Pancreas (tissue), 10 donors: Measurements from ENCODE around the gene SLC13A5. TPM values are rescaled to one million over a fixed set of nuclear protein-coding genes. Genes with fewer than 3 reads are reported as not detected.

ENCODE experiments used
- ATAC-seq, 4 donors: fragments of 200-7000 bp; cut with Tn5 transposase; one replicate each; pipeline versions ENCODE4 v1.8.0 to v1.9.1; 2020; ENCODE audit warnings: mild to moderate bottlenecking in 4 of 4, moderate library complexity in 4 of 4
- DNase-seq, 6 donors: peaks; one replicate each; pipeline ENCODE4 v3.0.0-alpha.2; 2020
- FAIRE-seq: peaks from 2 replicates; lab custom pipeline; 2012; peaks lifted over from hg19 to GRCh38; lab: Jason Lieb, UNC
- H3K27ac ChIP-seq, 4 donors: fragments of 200-600 bp; sonication (generic); 1 replicate in 3 of 4; 2 replicates in 1 of 4; pipeline versions ENCODE4 v1.5.0 to v1.8.0; 2020
- H3K27me3 ChIP-seq, 4 donors: fragments of 200-600 bp; one replicate each; pipeline ENCODE4 v1.8.0; 2021
- H3K36me3 ChIP-seq, 3 donors: fragments of 200-600 bp; sonication (generic) in 1 of 3; one replicate each; pipeline versions ENCODE4 v1.5.0 to v1.8.0; 2020 to 2021
- H3K4me1 ChIP-seq, 3 donors: fragments of 200-600 bp; one replicate each; pipeline ENCODE4 v1.8.0; 2021
- H3K4me3 ChIP-seq, 4 donors: fragments of 200-600 bp; sonication (generic) in 2 of 4; one replicate each; pipeline versions ENCODE4 v1.5.0 to v1.8.0; 2020 to 2021
- H3K9me3 ChIP-seq, 4 donors: fragments of 200-600 bp; one replicate each; pipeline ENCODE4 v1.8.0; 2021
- CTCF ChIP-seq, 4 donors: fragments of 200-600 bp; sonication (generic) in 3 of 4; IDR thresholded peaks; one replicate each; pipeline versions ENCODE4 v1.5.0 to v1.8.0; 2021; ENCODE audit warnings: antibody characterized with exemption in 4 of 4
- WGBS, 2 donors: extraction: QIAGEN DNeasy Blood & Tissue Kit; methylation state at CpG; one replicate each; pipeline ENCODE4 v1.1.7; 2013; 5-methylcytosine and 5-hydroxymethylcytosine counted together
- intact Hi-C, 3 donors: fragments of 100-400 bp; cut with DNase I; formaldehyde crosslinking; loops; one replicate each; pipeline versions ENCODE4 v1.11.1 to v1.14.2; 2022
- polyA plus RNA-seq, 2 donors: library from polyadenylated mRNA; stranded (reverse); fragments of 200-250 nt; gene quantifications; one replicate each; pipeline ENCODE4 v1.2.3, GENCODE V29; 2013
- total RNA-seq, 6 donors: library from RNA; stranded (reverse); fragmentation: NEBNext Ultra II Directional in 4 of 6; extraction: Animal tissue kit (Norgen Biotek cat#: 25700) in 4 of 6; gene quantifications; one replicate each; pipeline versions ENCODE4 v1.2.1 to v1.2.4, GENCODE V29; 2021 to 2023
- donor health status: healthy with polysubstance abuse.
- donor health status: DM: no; HTN: no; CAD: no; lungs with moderate emphysema.
- donor health status: DM: no; HTN: no; CAD: no.
- donor health status: control.
- donor health status: control.
- donor health status: Bipolar disorder and iron deficiency.
- donor health status: DM: yes; HTN: yes; CAD: no.
- donor health status: DM: no; HTN: no; CAD: no.
- donor health status: DM: no; HTN: no; CAD: no.
- donor health status: DM: yes; HTN: yes; CAD: no.

The SLC13A5 gene
- total and polyA plus RNA-seq, 8 donors, result 0.15 to 0.47 (median 0.25) TPM; not detected in 4

GRCh38 chr17:6691546-6691945 is 21.6 kb downstream of the SLC13A5 start:
- DNase-seq (no peak), FAIRE-seq (no peak), ATAC-seq (no peak)
- Histone ChIP-seq H3K36me3 (no peaks in the 10 kb centered on the region), H3K27me3 (no peaks in the 10 kb centered on the region), H3K4me3 (no peak overlapping the region), H3K4me1 (no peaks in the 10 kb centered on the region), H3K9me3 (no peaks in the 10 kb centered on the region), H3K27ac (no peak overlapping the region)
- 56 to 67% methylated on average over 3 of the region's 3 CpGs for WGBS, 2 donors
- intact Hi-C loops, result no loop called here
- TF ChIP-seq CTCF (IDR thresholded peaks at IDR 0.05), result no peak

DNA sequence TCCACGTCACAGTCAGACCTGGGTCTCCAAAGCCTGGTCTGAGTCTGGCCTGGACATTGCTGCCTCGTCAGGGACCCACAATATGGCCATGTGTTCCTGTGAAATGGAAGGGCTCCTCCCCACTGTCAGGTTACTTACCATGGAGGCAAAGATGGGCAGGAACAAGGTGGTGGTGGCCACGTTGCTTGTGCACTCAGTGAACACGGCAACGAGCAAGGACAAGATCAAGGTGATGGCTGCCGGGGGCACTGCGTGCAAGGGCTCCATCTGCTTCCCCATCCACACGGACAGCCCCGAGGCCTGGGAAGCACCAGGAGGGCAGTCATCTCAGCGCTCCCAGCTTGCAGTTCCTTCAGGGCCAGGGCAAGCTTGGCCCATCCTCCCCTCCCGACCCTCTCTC is 22.5 kb downstream of the SLC13A5 start:
- WGBS, 2 donors, result 72 to 87% methylated on average over 11 of the region's 11 CpGs
- H3K4me3 ChIP-seq, result no peak overlapping the region
- no peaks in the 10 kb centered on the region for H3K36me3 ChIP-seq
- no peaks in the 10 kb centered on the region for H3K4me1 ChIP-seq
- intact Hi-C loops, result no loop called here
- no peak overlapping the region for H3K27ac ChIP-seq
- no peaks in the 10 kb centered on the region for H3K9me3 ChIP-seq
- no peaks in the 10 kb centered on the region for H3K27me3 ChIP-seq
- DNase-seq (no peak), FAIRE-seq (no peak), ATAC-seq (no peak)
- no peak for TF ChIP-seq CTCF (IDR thresholded peaks at IDR 0.05)

DNA sequence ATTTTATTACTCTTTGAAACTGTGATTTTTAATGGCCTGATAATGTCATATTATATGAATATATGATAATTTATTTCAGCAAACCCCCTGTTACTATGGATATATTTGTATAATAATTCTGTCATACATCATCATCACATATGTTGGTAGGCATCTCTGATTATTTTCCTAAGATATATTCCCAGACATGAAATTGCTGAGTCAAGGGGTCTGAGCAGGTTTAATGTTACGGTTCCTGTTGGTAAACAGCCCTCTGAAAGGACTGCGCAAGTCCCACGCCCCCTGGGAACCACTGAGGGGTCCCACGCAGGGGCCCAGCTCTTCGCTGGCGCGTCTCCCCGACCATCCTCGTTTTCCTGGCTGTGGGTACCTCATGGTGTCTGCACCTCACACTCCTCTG is 24.2 kb downstream of the SLC13A5 start:
- WGBS, 2 donors, result 81 to 83% methylated on average over 9 of the region's 9 CpGs
- ATAC-seq (no peak), FAIRE-seq (no peak), DNase-seq (no peak)
- no peak for TF ChIP-seq CTCF (IDR thresholded peaks at IDR 0.05)
- no peaks in the 10 kb centered on the region for H3K36me3 ChIP-seq
- intact Hi-C loops, result no loop called here
- H3K9me3 ChIP-seq, result no peaks in the 10 kb centered on the region
- no peaks in the 10 kb centered on the region for H3K4me1 ChIP-seq
- H3K4me3 ChIP-seq, result no peak overlapping the region
- H3K27me3 ChIP-seq, result no peaks in the 10 kb centered on the region
- no peak overlapping the region for H3K27ac ChIP-seq

- WGBS, 2 donors, result 66 to 73% methylated on average over 4 of the region's 4 CpGs
Observed at GRCh38 chr17:6686026-6686425, 27.1 kb downstream of the SLC13A5 start.

More at GRCh38 chr17:6686026-6686425, 27.1 kb downstream of the SLC13A5 start:
- FAIRE-seq (no peak), ATAC-seq (peak in 1 of 4 donors; percentile 31), DNase-seq (no peak)
- Histone ChIP-seq H3K4me3 (no peak overlapping the region), H3K36me3 (no peaks in the 10 kb centered on the region), H3K4me1 (no peaks in the 10 kb centered on the region), H3K27ac (no peak overlapping the region), H3K9me3 (no peaks in the 10 kb centered on the region), H3K27me3 (no peaks in the 10 kb centered on the region)
- no peak for TF ChIP-seq CTCF (IDR thresholded peaks at IDR 0.05)
- intact Hi-C loops, result no loop called here
